Smooth muscle cell of the brain vasculature (primary cell): ENCODE data around the gene LSM14B.

Experiments
- DNase-seq: peaks from one replicate; pipeline ENCODE4 v3.0.0-alpha.2; 2012; ENCODE audit warnings: low read depth, low spot score

LSM14B gene

GRCh38 chr20:62183426-62184142 is 61.3 kb downstream of the LSM14B start:
- DNase-seq, result no peak
